ENCODE results near the gene ZBTB18.

The ZBTB18 gene

Small RNA genes lying within 50 kb of the gene (small RNA-seq; reads per million reads assigned to genes)
- gene RN7SL148P = 0 reads per million in 2 experiments
